Activated CD4-positive, alpha-beta memory T cell treated with anti-CD3 and anti-CD28 coated beads for 36 hours (primary cell): ENCODE measurements around the gene SH3BGR. TPM values are rescaled to one million over a fixed set of nuclear protein-coding genes. Genes with fewer than 3 reads are reported as not detected.
"Not testable (repeated sequence)": the region's sequence is repeated elsewhere in the genome, so short reads cannot be mapped to it uniquely, and the experiment has no call there.

Experiments used
- CTCF ChIA-PET: fragments of 350-600 bp; sonication (Branson Sonifier 250); formaldehyde crosslinking; loops from one replicate; lab custom pipeline; 2021; ENCODE audit warnings: antibody characterized with exemption, inconsistent platforms; lab: Charles Lee
- POLR2A ChIA-PET: fragments of 350-600 bp; sonication (Branson Sonifier 250); formaldehyde crosslinking; loops from one replicate; lab custom pipeline; 2021; ENCODE audit warnings: antibody characterized with exemption; lab: Charles Lee
- DNase-seq: peaks from one replicate; pipeline ENCODE4 v3.0.0-alpha.2; 2020
- H3K27ac Mint-ChIP-seq: one replicate; pipeline ENCODE4 v1.8.0; 2021; ENCODE audit warnings: mixed read lengths
- H3K27me3 Mint-ChIP-seq: one replicate; pipeline ENCODE4 v1.8.0; 2021; ENCODE audit warnings: mixed read lengths
- H3K36me3 Mint-ChIP-seq: one replicate; pipeline ENCODE4 v1.8.0; 2021; ENCODE audit warnings: mixed read lengths
- H3K4me1 Mint-ChIP-seq: one replicate; pipeline ENCODE4 v1.8.0; 2021; ENCODE audit warnings: low read depth, mixed read lengths
- H3K4me3 Mint-ChIP-seq: one replicate; pipeline ENCODE4 v1.8.0; 2021; ENCODE audit warnings: mild to moderate bottlenecking, mixed read lengths
- H3K9me3 Mint-ChIP-seq: one replicate; pipeline ENCODE4 v1.8.0; 2021; ENCODE audit warnings: mixed read lengths
- intact Hi-C: fragments of 100-400 bp; cut with micrococcal nuclease; formaldehyde crosslinking; loops from one replicate; pipeline ENCODE4 v1.15.1; 2023
- total RNA-seq, 2 experiments: library from RNA; stranded (reverse); gene quantifications; one replicate each; pipeline ENCODE4 v1.2.3, GENCODE V29; 2021

The SH3BGR gene
- total RNA-seq, 2 experiments from 2014 or later = 1.7 to 3.1 TPM

GRCh38 chr21:39538453-39539042 lies 86.8 kb downstream of the SH3BGR start:
- Mint-ChIP-seq H3K27ac (no peak overlapping the region), H3K9me3 (no peaks in the 10 kb centered on the region), H3K27me3 (peaks cover 14% of the 10 kb centered on the region), H3K4me1 (no peaks in the 10 kb centered on the region), H3K4me3 (no peak overlapping the region), H3K36me3 (no peaks in the 10 kb centered on the region)
- intact Hi-C loops = no loop called here
- CTCF ChIA-PET = interaction anchor here (2.5 kb wide), 1 partner anchor 20 kb away, joined by 9 read pairs; no protein-coding TSS in a partner anchor
- DNase-seq = no peak
- POLR2A ChIA-PET = no interaction called here

DNA sequence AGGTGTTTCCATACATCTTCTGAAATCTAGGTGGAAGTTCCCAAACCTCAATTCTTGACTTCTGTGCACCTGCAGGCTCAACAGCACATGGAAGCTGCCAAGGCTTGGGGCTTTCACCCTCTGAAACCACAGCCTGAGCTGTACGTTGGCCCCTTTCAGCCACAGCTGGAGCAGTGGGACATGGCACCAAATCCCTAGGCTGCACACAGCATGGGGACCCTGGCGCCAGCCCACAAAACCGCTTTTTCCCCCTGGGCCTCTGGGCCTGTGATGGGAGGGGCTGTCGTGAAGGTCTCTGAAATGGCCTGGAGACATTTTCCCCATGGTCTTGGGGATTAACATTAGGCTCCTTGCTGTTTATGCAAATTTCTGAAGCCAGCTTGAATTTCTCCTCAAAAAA lies 88.6 kb downstream of the SH3BGR start:
- H3K9me3 Mint-ChIP-seq, H3K27ac Mint-ChIP-seq, H3K4me1 Mint-ChIP-seq, H3K36me3 Mint-ChIP-seq, DNase-seq, H3K4me3 Mint-ChIP-seq, intact Hi-C loops, CTCF ChIA-PET, POLR2A ChIA-PET: not testable (repeated sequence)
- peaks cover 13% of the 10 kb centered on the region for H3K27me3 Mint-ChIP-seq

DNA sequence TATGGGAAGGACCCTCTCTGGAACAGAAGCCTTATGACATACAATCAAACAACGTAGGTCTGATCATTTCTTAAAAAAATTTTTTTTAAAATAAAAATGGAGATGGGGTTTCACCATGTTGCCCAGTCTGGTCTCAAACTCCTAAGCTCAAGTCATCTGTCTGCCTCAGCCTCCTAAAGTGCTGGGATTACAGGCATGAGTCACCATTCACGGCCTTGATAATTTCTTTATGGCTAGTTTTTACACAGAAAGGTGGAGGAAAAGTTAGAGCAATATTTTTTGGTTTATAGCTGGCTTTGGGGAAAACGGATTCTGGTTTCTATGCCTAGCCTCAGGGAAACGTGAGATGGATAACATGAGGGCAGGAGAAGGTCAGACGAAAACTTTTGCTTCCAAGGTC lies 91.0 kb downstream of the SH3BGR start:
- Mint-ChIP-seq H3K9me3 (no peaks in the 10 kb centered on the region), H3K4me1 (no peaks in the 10 kb centered on the region), H3K27ac (no peak overlapping the region), H3K36me3 (no peaks in the 10 kb centered on the region), H3K27me3 (peaks cover 10% of the 10 kb centered on the region), H3K4me3 (no peak overlapping the region)
- ChIA-PET CTCF (no interaction called here), POLR2A (no interaction called here)
- intact Hi-C loops = no loop called here
- no peak for DNase-seq

DNA sequence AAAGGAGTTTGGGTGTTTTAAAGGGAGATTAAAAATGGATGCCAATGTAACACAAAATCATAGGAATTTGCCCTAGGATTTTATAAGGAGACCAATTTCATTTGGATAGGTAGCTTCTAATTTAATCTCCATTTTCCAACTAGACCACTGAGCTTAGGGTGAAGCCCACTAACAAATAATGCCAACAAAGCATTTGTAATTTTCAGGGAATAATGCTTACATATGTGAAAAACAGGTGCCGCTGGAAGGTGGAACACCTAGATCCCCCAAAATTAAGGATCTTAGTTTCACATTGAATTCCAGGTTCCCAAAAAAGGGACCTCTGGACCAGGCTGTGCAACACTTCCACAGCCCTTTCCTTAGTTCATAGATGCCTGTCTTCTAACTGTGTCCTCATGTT lies 94.8 kb downstream of the SH3BGR start:
- intact Hi-C loops = no loop called here
- Mint-ChIP-seq H3K27me3 (peaks cover 8% of the 10 kb centered on the region), H3K27ac (no peak overlapping the region), H3K4me3 (no peak overlapping the region), H3K9me3 (no peaks in the 10 kb centered on the region), H3K36me3 (no peaks in the 10 kb centered on the region), H3K4me1 (no peaks in the 10 kb centered on the region)
- ChIA-PET CTCF (no interaction called here), POLR2A (interaction anchor here (0.6 kb wide), 1 partner anchor 245 kb away, joined by 4 read pairs; no protein-coding TSS in a partner anchor)
- no peak for DNase-seq

DNA sequence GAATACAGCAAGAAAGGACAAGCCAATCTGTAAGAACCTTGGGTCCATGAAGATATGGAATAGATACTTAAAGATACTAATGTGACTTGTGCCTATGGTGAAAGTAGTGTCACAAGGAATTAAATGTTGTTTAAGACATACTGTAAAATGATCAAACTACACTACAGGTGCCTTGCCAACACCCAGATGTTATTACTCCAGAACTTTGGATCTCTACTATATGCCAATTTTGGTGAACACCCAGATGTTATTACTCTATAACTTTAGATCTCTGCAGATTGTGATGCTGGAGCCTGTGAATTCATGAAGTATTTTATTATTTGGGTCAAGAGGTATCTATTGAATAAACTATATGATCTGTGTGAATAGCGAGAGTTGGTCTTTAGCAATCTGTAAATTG lies 101.1 kb downstream of the SH3BGR start:
- DNase-seq = no peak
- POLR2A ChIA-PET = no interaction called here
- H3K27ac Mint-ChIP-seq = no peak overlapping the region
- peaks cover 4% of the 10 kb centered on the region for H3K27me3 Mint-ChIP-seq
- H3K9me3 Mint-ChIP-seq = peaks cover 3% of the 10 kb centered on the region
- no peaks in the 10 kb centered on the region for H3K36me3 Mint-ChIP-seq
- H3K4me1 Mint-ChIP-seq = no peaks in the 10 kb centered on the region
- H3K4me3 Mint-ChIP-seq = no peak overlapping the region
- CTCF ChIA-PET = no interaction called here
- intact Hi-C loops = no loop called here

DNA sequence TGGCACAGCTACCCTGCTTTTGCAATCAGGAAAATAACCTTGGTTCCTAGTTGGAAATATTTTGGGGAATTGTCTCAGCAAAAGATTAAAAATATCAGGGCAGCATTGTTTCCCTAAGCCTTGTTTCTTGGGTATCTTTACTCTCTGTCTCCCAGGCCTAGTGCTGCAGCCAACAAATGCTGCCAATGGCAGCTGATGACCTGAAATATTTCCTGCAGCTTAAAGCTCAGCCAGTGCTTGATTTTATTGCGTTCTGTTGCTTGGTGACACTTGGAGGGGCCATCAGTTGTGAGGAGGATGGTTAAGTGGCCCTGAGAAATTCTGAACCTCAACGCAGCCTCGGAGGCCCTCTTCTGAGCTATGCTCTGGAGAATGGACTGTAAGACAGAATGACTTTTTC lies 101.6 kb downstream of the SH3BGR start:
- H3K36me3 Mint-ChIP-seq = no peaks in the 10 kb centered on the region
- no peak for DNase-seq
- H3K27me3 Mint-ChIP-seq = peaks cover 4% of the 10 kb centered on the region
- no peaks in the 10 kb centered on the region for H3K4me1 Mint-ChIP-seq
- H3K4me3 Mint-ChIP-seq = no peak overlapping the region
- CTCF ChIA-PET = no interaction called here
- H3K9me3 Mint-ChIP-seq = peaks cover 3% of the 10 kb centered on the region
- intact Hi-C loops = no loop called here
- POLR2A ChIA-PET = no interaction called here
- H3K27ac Mint-ChIP-seq = no peak overlapping the region

GRCh38 chr21:39555911-39556590 lies 104.3 kb downstream of the SH3BGR start:
- Mint-ChIP-seq H3K27ac (no peak overlapping the region), H3K4me1 (no peaks in the 10 kb centered on the region), H3K9me3 (peaks cover 3% of the 10 kb centered on the region), H3K36me3 (no peaks in the 10 kb centered on the region), H3K27me3 (peaks cover 1% of the 10 kb centered on the region), H3K4me3 (no peak overlapping the region)
- no peak for DNase-seq
- ChIA-PET CTCF (no interaction called here), POLR2A (no interaction called here)
- intact Hi-C loops = no loop called here

DNA sequence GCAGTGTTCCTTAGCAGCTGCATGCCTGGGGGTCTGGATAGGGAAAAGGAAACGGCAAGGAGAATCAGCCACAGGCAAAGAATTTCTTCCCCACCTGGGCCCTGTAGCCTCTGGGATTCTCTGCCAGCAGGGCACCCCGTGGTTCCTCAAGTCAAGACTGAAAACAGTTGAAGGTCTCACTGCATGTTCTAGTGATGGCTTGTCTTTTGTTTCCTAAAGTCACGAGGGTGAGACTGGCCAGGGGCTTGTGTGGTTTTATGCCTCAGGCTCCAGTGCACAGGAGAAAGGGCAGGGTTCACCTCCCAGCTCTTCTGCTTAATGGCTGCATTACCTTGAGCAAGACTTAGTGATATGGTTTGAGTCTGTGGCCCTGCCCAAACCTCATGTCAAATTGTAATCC lies 107.7 kb downstream of the SH3BGR start:
- Mint-ChIP-seq H3K27me3 (peaks cover 1% of the 10 kb centered on the region), H3K4me3 (no peak overlapping the region), H3K36me3 (no peaks in the 10 kb centered on the region), H3K27ac (no peak overlapping the region), H3K9me3 (no peaks in the 10 kb centered on the region), H3K4me1 (no peaks in the 10 kb centered on the region)
- POLR2A ChIA-PET = no interaction called here
- CTCF ChIA-PET = no interaction called here
- intact Hi-C loops = no loop called here
- no peak for DNase-seq

- ChIA-PET POLR2A (no interaction called here), CTCF (interaction anchor here (1.2 kb wide), 1 partner anchor 43 kb away, joined by 3 read pairs; no protein-coding TSS in a partner anchor)
- H3K4me1 Mint-ChIP-seq = no peaks in the 10 kb centered on the region
- no peak for DNase-seq
- no peaks in the 10 kb centered on the region for H3K9me3 Mint-ChIP-seq
- H3K4me3 Mint-ChIP-seq = no peak overlapping the region
- peaks cover 1% of the 10 kb centered on the region for H3K27me3 Mint-ChIP-seq
- no peak overlapping the region for H3K27ac Mint-ChIP-seq
- intact Hi-C loops = no loop called here
- H3K36me3 Mint-ChIP-seq = no peaks in the 10 kb centered on the region
These were observed 109.4 kb downstream of the SH3BGR start for GRCh38 chr21:39561140-39561539.

DNA sequence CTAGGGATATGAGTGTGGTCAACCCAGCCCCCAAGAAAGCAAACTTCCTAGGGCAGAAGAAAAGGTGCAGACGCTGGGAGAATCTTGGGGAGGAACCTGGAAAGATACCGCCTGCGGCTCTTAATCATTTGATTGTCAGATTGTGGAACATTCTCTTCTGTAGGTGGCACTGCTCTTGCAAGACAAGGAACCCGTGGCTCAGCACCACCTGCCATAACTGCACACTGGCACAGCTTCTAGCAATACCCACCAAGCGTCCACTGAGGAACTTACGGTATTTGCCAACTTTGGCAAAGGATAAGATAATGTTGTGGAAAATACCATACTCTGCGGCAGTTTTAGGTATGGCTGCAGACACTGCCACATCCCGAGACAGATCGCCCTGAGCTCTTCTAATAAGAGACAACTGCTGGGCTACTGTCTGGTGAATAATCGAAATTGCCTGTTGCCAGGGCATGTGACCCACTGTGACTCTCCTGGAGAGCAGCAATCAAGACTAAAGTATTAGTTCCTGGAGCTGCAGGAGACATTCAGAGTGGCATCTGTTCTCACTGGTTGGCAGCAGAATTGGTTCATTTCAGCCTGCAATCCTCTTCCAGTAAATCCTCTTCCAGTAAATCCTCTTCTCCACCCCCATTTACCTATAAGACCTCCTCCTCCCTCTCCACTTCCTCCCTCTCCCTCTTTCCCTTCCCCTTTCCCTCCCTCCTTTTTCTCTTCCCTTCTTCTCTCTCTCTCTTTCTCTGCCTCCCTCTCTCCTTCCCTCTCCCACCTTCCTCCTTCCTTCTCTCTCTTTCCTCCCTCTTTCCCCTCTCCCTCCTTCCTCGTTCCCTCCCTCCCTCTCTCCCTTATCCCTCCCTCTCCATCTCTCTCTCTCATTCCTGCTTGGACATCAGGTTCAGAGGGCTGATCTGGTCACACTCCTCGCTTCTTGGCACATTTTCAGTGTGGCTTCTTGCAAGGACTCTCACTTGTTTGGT lies 111.3 kb downstream of the SH3BGR start:
- Mint-ChIP-seq H3K4me3 (no peak overlapping the region), H3K4me1 (no peaks in the 10 kb centered on the region), H3K36me3 (no peaks in the 10 kb centered on the region), H3K9me3 (no peaks in the 10 kb centered on the region), H3K27me3 (no peaks in the 10 kb centered on the region), H3K27ac (no peak overlapping the region)
- intact Hi-C loops = no loop called here
- ChIA-PET CTCF (no interaction called here), POLR2A (no interaction called here)
- DNase-seq = no peak

DNA sequence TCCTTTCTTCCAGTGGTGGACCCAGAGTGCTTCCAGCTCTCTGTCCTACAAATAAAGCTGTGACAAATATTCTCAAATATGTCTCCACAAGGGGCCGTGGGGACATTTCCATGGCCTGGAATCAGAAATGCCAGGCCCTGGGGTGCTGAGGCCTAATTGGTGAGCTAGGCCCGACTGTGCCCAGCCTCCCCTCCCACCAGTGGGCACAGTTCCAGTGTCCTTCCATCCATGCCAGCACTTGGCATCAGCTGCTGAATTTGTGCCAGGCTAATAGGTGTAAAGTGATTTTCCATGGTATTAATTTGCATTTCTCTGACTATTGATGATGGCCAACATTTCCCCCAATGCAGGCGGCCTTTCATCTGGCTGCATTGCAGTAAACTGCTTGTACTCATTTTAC lies 112.4 kb downstream of the SH3BGR start:
- no peaks in the 10 kb centered on the region for H3K27me3 Mint-ChIP-seq
- POLR2A ChIA-PET = no interaction called here
- no peak for DNase-seq

More for the DNA sequence above, 112.4 kb downstream of the SH3BGR start:
- Mint-ChIP-seq H3K27ac (no peak overlapping the region), H3K4me1 (no peaks in the 10 kb centered on the region), H3K36me3 (no peaks in the 10 kb centered on the region), H3K4me3 (no peak overlapping the region), H3K9me3 (no peaks in the 10 kb centered on the region)
- intact Hi-C loops = no loop called here
- CTCF ChIA-PET = no interaction called here
